ENCODE data around the gene MAP2K1.
"Not testable (repeated sequence)": the region's sequence is repeated elsewhere in the genome, so short reads cannot be mapped to it uniquely, and the experiment has no call there.

MAP2K1 gene

GRCh38 chr15:66480267-66480666 is 93.6 kb downstream of the MAP2K1 start:
- no peak for DNase-seq (ENCODE audit: low read depth)

- DNase-seq (ENCODE audit: low read depth), result no peak
Measured at GRCh38 chr15:66481107-66481856, 94.6 kb downstream of the MAP2K1 start.

- DNase-seq (ENCODE audit: low read depth), result no peak
Measured at GRCh38 chr15:66482539-66482938, 95.8 kb downstream of the MAP2K1 start.

GRCh38 chr15:66483131-66483566 is 96.4 kb downstream of the MAP2K1 start:
- DNase-seq (ENCODE audit: low read depth), result no peak

- DNase-seq (ENCODE audit: low read depth), result no peak
Measured at GRCh38 chr15:66484539-66485112, 97.9 kb downstream of the MAP2K1 start.

GRCh38 chr15:66486887-66487286 is 100.2 kb downstream of the MAP2K1 start:
- DNase-seq (ENCODE audit: low read depth), result no peak

- no peak for DNase-seq (ENCODE audit: low read depth)
Measured at GRCh38 chr15:66488525-66488924, 101.8 kb downstream of the MAP2K1 start.

GRCh38 chr15:66489179-66489791 is 102.6 kb downstream of the MAP2K1 start:
- DNase-seq (ENCODE audit: low read depth), result no peak

GRCh38 chr15:66491846-66492245 is 105.1 kb downstream of the MAP2K1 start:
- DNase-seq (ENCODE audit: low read depth), result no peak

GRCh38 chr15:66494262-66494661 is 107.5 kb downstream of the MAP2K1 start:
- DNase-seq (ENCODE audit: low read depth), result no peak

- DNase-seq (ENCODE audit: low read depth), result no peak
Measured at GRCh38 chr15:66496951-66497501, 110.3 kb downstream of the MAP2K1 start.

GRCh38 chr15:66497502-66498455 is 111.1 kb downstream of the MAP2K1 start, which contains the start of gene SNAPC5:
Gene SNAPC5, minus strand, starts transcription at chr15:66497762. Its CDS starts 31 bp downstream, at chr15:66497731.
- DNase-seq (ENCODE audit: low read depth), result no peak

GRCh38 chr15:66498501-66499386 is 112.0 kb downstream of the MAP2K1 start:
- DNase-seq (ENCODE audit: low read depth), result no peak

- not testable (repeated sequence) for DNase-seq (ENCODE audit: low read depth)
Measured at GRCh38 chr15:66500346-66500745, 113.6 kb downstream of the MAP2K1 start.

- DNase-seq (ENCODE audit: low read depth), result no peak
Measured at GRCh38 chr15:66502491-66502890, 115.8 kb downstream of the MAP2K1 start.

- not testable (repeated sequence) for DNase-seq (ENCODE audit: low read depth)
Measured at GRCh38 chr15:66503041-66503648, 116.4 kb downstream of the MAP2K1 start.

- DNase-seq (ENCODE audit: low read depth), result no peak
Measured at GRCh38 chr15:66503780-66504562, 117.3 kb downstream of the MAP2K1 start.

GRCh38 chr15:66504563-66505429 is 118.1 kb downstream of the MAP2K1 start, which contains the start of the genes RPL4 and ZWILCH:
Gene RPL4, minus strand, starts transcription at chr15:66504855. Its CDS starts 65 bp downstream, at chr15:66504790.
Gene ZWILCH, plus strand, starts transcription at chr15:66505326. Its CDS starts 13 bp downstream, at chr15:66505339.
- no peak for DNase-seq (ENCODE audit: low read depth)
